Stimulated activated CD8-positive, alpha-beta memory T cell treated with anti-CD3 and anti-CD28 coated beads, Interleukin-15, amount 100 ng/mL, for 48 hours (primary cell): ENCODE results near the gene GP1BA.

Experiments used
- DNase-seq, 2 donors: peaks; one replicate each; pipeline ENCODE4 v3.0.0-alpha.2; 2020; ENCODE audit warnings: low read depth in 2 of 2

Gene GP1BA

DNA sequence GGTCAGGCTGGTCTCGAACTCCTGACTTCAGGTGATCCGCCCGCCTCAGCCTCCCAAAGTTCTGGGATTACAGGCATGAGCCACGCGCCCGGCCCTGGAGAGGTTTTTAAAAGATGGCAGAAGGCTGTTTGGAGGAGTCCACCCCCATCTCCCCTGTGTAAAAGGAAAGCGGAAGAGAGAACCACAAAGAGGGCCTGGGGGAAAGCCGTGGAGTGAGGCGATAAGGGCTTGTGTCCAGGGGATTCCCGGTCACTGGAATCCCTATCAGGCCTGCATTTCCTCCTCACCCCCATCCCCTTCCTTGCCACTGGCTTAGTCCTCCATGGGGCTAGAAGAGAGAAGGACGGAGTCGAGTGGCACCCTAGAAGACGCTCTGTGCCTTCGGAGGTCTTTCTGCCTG is at the start of gene GP1BA:
Gene GP1BA, plus strand, starts transcription at position 315 of the 400 bp plus-strand sequence. CDS start 328 bp downstream, outside the sequence.
- DNase-seq, result no peak

DNA sequence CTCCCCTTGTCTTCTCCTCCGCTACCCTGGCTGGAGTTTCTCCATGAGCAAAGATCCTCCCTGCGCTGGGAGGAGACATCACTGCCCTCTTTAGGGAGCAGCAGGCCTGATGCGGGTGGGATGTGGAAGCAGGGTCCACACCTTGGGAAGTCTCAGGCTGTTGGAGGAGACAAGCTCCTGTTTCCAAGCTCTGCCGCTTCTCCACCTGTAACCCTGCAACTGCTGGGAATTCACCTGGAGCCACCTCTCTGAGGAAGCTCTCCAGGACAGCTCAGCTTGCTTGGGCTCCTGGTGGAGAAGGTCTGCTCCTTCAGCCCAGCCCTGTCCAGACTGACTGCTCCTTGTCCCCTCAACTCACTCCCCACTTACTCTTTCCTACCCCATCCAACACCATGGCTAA is 47.6 kb upstream of the GP1BA start:
- DNase-seq, result no peak

DNA sequence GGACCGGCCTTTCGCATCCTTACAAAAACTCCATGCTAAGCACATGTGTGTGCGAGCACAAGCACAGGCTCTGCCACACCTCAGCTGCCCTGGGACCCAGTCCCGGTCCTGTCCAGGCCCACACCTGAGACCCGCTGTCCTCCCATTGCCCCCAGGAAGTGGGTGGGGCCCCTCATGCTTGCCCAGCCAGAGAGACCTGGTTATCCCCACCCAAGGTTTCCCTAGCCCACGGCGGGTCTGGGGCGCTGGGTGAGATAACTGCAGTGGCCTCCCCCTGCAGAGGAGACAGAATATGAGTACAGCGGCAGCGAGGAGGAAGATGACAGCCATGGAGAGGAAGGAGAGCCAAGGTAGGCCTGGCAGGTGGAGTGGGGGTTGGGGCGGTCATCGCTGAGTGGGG is 45.2 kb upstream of the GP1BA start:
- no peak for DNase-seq

DNA sequence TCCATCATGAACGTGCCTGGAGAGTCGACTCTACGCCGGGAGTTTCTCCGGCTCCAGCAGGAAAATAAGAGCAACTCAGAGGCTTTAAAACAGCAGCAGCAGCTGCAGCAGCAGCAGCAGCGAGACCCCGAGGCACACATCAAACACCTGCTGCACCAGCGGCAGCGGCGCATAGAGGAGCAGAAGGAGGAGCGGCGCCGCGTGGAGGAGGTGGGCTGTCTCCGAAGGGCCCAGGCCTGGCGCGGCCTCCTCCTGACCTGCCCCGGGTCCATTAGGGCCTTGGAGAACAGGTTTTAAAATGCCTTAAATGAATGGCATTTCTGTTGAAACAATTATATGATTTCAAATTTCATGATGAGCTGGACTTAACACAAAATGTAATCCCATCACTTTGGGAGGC is 44.5 kb upstream of the GP1BA start:
- no peak for DNase-seq

- no peak for DNase-seq
Measured at GRCh38 chr17:4891411-4892410, 40.4 kb upstream of the GP1BA start.

DNA sequence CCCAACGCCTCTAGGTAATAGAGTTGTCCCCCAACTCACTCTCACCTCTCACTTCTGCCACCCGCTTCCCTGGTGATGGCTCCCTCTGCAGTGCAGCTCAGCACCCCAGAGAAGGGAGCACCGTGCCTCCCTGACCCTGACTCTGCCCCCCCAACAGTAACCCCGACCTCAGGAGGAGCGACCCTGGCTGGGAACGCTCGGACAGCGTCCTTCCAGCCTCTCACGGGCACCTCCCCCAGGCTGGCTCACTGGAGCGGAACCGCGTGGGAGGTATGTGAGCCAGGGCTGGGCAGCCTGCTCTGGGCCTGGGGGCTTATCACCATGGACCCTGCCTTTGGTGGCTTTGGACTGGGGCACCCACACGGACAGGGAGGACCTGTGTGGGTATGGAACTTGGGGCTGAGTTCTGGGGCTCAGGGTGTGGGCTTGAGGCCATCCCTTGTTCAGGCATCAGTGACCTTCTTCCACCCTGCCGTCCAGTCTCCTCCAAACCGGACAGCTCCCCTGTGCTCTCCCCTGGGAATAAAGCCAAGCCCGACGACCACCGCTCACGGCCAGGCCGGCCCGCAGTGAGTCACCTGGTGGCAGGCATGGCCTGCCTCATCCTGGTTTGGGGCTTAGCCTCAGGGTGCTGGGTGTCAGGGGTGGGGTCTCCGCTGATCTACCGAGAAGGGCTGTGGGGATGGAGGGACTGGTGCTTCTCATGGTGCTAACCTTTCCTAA is 39.4 kb upstream of the GP1BA start:
- DNase-seq, result no peak

DNA sequence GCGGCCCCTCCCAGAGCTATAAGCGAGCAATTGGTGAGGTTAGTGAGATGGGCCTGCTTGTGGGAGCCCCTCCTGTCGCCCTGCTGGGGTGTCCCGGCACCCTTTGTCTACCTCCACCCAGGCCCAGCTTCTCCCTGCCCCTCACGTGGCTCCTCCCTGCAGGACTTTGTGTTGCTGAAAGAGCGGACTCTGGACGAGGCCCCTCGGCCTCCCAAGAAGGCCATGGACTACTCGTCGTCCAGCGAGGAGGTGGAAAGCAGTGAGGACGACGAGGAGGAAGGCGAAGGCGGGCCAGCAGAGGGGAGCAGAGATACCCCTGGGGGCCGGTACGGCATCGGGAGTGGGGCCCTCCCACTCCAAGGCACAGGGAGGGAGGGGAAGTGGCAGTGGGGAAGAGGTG is 38.8 kb upstream of the GP1BA start:
- no peak for DNase-seq

GRCh38 chr17:4893721-4894560 is 38.1 kb upstream of the GP1BA start:
- DNase-seq, result no peak

GRCh38 chr17:4895121-4895520 is 37.0 kb upstream of the GP1BA start:
- DNase-seq, result no peak

DNA sequence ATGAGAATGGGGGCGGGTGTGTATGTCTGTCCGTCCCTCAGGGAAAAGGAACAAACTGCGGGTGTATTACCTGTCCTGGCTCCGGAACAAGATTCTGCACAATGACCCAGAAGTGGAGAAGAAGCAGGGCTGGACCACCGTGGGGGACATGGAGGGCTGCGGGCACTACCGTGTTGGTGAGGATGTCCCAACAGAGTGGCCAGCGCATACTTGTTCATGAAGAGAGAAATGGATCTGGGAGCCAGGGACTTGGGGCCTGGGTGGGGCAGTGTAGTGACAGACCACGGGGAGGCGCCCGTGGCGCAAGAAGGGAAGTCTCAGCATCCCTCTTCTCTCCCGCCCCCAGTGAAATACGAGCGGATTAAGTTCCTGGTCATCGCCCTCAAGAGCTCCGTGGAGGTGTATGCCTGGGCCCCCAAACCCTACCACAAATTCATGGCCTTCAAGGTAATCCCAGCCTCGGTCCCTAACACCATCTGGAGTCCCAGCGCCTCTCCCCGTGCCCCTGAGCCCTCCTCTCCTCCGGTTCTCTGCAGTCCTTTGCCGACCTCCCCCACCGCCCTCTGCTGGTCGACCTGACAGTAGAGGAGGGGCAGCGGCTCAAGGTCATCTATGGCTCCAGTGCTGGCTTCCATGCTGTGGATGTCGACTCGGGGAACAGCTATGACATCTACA is 36.3 kb upstream of the GP1BA start:
- DNase-seq, result no peak

DNA sequence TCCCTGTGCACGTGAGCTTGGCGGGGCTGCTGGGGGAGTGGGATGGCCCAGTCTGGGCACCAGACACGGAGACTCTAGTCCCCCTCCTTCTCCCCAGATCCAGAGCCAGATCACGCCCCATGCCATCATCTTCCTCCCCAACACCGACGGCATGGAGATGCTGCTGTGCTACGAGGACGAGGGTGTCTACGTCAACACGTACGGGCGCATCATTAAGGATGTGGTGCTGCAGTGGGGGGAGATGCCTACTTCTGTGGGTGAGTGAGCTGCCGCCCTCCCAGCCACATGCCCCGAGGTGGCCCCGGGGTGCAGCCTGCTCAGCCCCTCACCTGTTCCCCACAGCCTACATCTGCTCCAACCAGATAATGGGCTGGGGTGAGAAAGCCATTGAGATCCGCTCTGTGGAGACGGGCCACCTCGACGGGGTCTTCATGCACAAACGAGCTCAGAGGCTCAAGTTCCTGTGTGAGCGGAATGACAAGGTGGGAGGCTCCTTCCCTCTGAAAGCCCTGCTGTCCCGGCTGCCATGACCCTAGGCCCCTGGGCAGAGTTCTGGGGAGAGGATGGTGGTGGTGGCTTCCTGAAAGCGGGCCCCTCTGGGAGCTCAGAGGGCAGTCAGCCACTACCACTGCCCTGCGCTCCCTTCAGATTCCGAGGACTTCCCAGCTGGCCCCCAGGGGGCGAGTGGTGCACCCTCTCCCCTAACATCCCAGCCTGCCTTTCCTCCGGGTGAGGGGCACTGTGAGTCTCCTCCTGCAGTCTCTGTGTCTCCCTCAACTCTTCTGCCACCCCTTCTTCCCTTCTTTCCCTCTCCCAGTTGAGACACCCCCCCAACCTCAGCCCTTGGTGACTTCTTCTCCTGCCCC is 35.5 kb upstream of the GP1BA start:
- no peak for DNase-seq

DNA sequence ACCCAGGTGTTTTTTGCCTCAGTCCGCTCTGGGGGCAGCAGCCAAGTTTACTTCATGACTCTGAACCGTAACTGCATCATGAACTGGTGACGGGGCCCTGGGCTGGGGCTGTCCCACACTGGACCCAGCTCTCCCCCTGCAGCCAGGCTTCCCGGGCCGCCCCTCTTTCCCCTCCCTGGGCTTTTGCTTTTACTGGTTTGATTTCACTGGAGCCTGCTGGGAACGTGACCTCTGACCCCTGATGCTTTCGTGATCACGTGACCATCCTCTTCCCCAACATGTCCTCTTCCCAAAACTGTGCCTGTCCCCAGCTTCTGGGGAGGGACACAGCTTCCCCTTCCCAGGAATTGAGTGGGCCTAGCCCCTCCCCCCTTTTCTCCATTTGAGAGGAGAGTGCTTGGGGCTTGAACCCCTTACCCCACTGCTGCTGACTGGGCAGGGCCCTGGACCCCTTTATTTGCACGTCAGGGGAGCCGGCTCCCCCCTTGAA is 34.8 kb upstream of the GP1BA start:
- DNase-seq, result no peak

- DNase-seq, result no peak
Measured at GRCh38 chr17:4897785-4898184, 34.3 kb upstream of the GP1BA start.

GRCh38 chr17:4898351-4898750 is 33.7 kb upstream of the GP1BA start:
- no peak for DNase-seq

- no peak for DNase-seq
Measured at GRCh38 chr17:4898927-4899326, 33.1 kb upstream of the GP1BA start.

GRCh38 chr17:4899341-4900230 is 32.5 kb upstream of the GP1BA start, which contains the start of gene C17orf107:
Gene C17orf107 (plus strand): TSS chr17:4899536. CDS start chr17:4899763, 227 bp downstream.
- peak; percentile 89 to 96 for DNase-seq

GRCh38 chr17:4900231-4901107 is 31.6 kb upstream of the GP1BA start:
- peak in 1 of 2 donors; percentile 30 for DNase-seq

- no peak for DNase-seq
Measured at GRCh38 chr17:4901108-4901647, 30.9 kb upstream of the GP1BA start.
